NCI-H460 (cell line): ENCODE measurements around the gene KIAA1210. TPM values are rescaled to one million over a fixed set of nuclear protein-coding genes. Genes with fewer than 3 reads are reported as not detected.

Source experiments
- DNase-seq: peaks from one replicate; pipeline ENCODE4 v3.0.0-alpha.2; 2016; ENCODE audit warnings: low read depth; ENCODE audit errors: extremely low read depth
- polyA plus RNA-seq: library from polyadenylated mRNA; depleted of rRNA; stranded (reverse); fragments of >200 nt; gene quantifications from 2 replicates; pipeline ENCODE4 v1.2.3, GENCODE V29; 2014; cell fraction: nucleus; rRNA removed
- total RNA-seq: library from RNA; depleted of rRNA; stranded (reverse); fragments of >200 nt; shearing (Covaris generic); gene quantifications from 2 replicates; pipeline ENCODE4 v1.2.3, GENCODE V29; 2014; rRNA removed

The KIAA1210 gene
- total RNA-seq = not detected in 2 replicates
- not detected in 2 replicates for polyA plus RNA-seq

- no peak for DNase-seq
Observed at GRCh38 chrX:119127650-119128049, at the start of gene KIAA1210. TSS of gene KIAA1210 (minus strand) at chrX:119127812. CDS start at chrX:119123642, 4,170 bp downstream.

GRCh38 chrX:119177278-119177677 is 49.7 kb upstream of the KIAA1210 start:
- DNase-seq = no peak

GRCh38 chrX:119174900-119175299 is 47.3 kb upstream of the KIAA1210 start:
- no peak for DNase-seq

GRCh38 chrX:119168104-119168503 is 40.5 kb upstream of the KIAA1210 start:
- no peak for DNase-seq

- DNase-seq = no peak
Observed at GRCh38 chrX:119158226-119158625, 30.6 kb upstream of the KIAA1210 start.

GRCh38 chrX:119156241-119156640 is 28.6 kb upstream of the KIAA1210 start:
- DNase-seq = no peak

- no peak for DNase-seq
Observed at GRCh38 chrX:119155416-119156035, 27.9 kb upstream of the KIAA1210 start.

GRCh38 chrX:119151051-119151380 is 23.4 kb upstream of the KIAA1210 start:
- DNase-seq = no peak

GRCh38 chrX:119150163-119151050 is 22.8 kb upstream of the KIAA1210 start:
- DNase-seq = no peak

- no peak for DNase-seq
Observed at GRCh38 chrX:119147486-119147885, 19.9 kb upstream of the KIAA1210 start.

- DNase-seq = peak; percentile 15
Observed at GRCh38 chrX:119145241-119145653, 17.6 kb upstream of the KIAA1210 start.

- no peak for DNase-seq
Observed at GRCh38 chrX:119134466-119134865, 6.9 kb upstream of the KIAA1210 start.

GRCh38 chrX:119132961-119133360 is 5.3 kb upstream of the KIAA1210 start:
- DNase-seq = no peak

GRCh38 chrX:119132316-119132715 is 4.7 kb upstream of the KIAA1210 start:
- DNase-seq = no peak

GRCh38 chrX:119130911-119131310 is 3.3 kb upstream of the KIAA1210 start:
- DNase-seq = no peak

- DNase-seq = no peak
Observed at GRCh38 chrX:119121341-119121740, 6.3 kb downstream of the KIAA1210 start.

GRCh38 chrX:119118780-119119395 is 8.7 kb downstream of the KIAA1210 start:
- DNase-seq = peak; percentile 46

GRCh38 chrX:119107206-119107605 is 20.4 kb downstream of the KIAA1210 start:
- no peak for DNase-seq

GRCh38 chrX:119105826-119106225 is 21.8 kb downstream of the KIAA1210 start:
- no peak for DNase-seq

GRCh38 chrX:119101168-119101567 is 26.4 kb downstream of the KIAA1210 start:
- no peak for DNase-seq

- no peak for DNase-seq
Observed at GRCh38 chrX:119095936-119096335, 31.7 kb downstream of the KIAA1210 start.

- no peak for DNase-seq
Observed at GRCh38 chrX:119094819-119095218, 32.8 kb downstream of the KIAA1210 start.
